Keratinocyte (primary cell): ENCODE measurements around the gene TMEM50B. TPM values are rescaled to one million over a fixed set of nuclear protein-coding genes. Genes with fewer than 3 reads are reported as not detected.
"Not testable (repeated sequence)": the region's sequence is repeated elsewhere in the genome, so short reads cannot be mapped to it uniquely, and the experiment has no call there.

Experiments
- DNase-seq: peaks from one replicate; pipeline ENCODE4 v3.0.0-alpha.2; 2011; ENCODE audit warnings: low read depth, missing footprints, low spot score
- FAIRE-seq: peaks from 2 replicates; lab custom pipeline; 2011; peaks lifted over from hg19 to GRCh38; lab: Jason Lieb, UNC
- H2AFZ ChIP-seq: 2 replicates; pipeline ENCODE4 v1.6.0; 2012; ENCODE audit warnings: low read length, control low read depth, inconsistent platforms; ENCODE audit not compliant: control insufficient read depth
- H3K27ac ChIP-seq: 2 replicates; pipeline ENCODE4 v1.5.1; 2011; ENCODE audit warnings: low read length; ENCODE audit not compliant: control insufficient read depth, insufficient read depth
- H3K27me3 ChIP-seq: 3 replicates; pipeline ENCODE4 v1.6.0; 2011; ENCODE audit warnings: low read length; ENCODE audit not compliant: control insufficient read depth, insufficient read depth; ENCODE audit errors: extremely low read depth
- H3K36me3 ChIP-seq, 2 experiments: 2 replicates in 1 of 2; 3 replicates in 1 of 2; pipeline ENCODE4 v1.5.1; 2011; ENCODE audit warnings: low read length in 2 of 2, mild to moderate bottlenecking in 1 of 2; ENCODE audit not compliant: control insufficient read depth in 2 of 2, insufficient read depth in 2 of 2; ENCODE audit errors: extremely low read depth in 1 of 2
- H3K4me1 ChIP-seq: 3 replicates; pipeline ENCODE4 v1.5.1; 2011; ENCODE audit warnings: low read length; ENCODE audit not compliant: control insufficient read depth, insufficient read depth; ENCODE audit errors: extremely low read depth
- H3K4me2 ChIP-seq: 3 replicates; pipeline ENCODE4 v1.6.0; 2011; ENCODE audit warnings: low read depth, low read length; ENCODE audit not compliant: control insufficient read depth, insufficient read depth; ENCODE audit errors: extremely low read depth
- H3K4me3 ChIP-seq, 3 experiments: fragments of 200-600 bp in 1 of 3; sonication (generic) in 1 of 3; 2 replicates in 2 of 3; 3 replicates in 1 of 3; pipeline ENCODE4 v1.5.1; 2011 to 2016; ENCODE audit warnings: low read length in 3 of 3, mild to moderate bottlenecking in 3 of 3, control low read depth in 2 of 3, inconsistent platforms in 1 of 3, low read depth in 1 of 3, mixed read lengths in 1 of 3, mixed run types in 1 of 3, moderate library complexity in 1 of 3; ENCODE audit not compliant: control insufficient read depth in 2 of 3, insufficient read depth in 2 of 3; ENCODE audit errors: extremely low read depth in 1 of 3
- H3K79me2 ChIP-seq: 2 replicates; pipeline ENCODE4 v1.6.0; 2012; ENCODE audit warnings: low read length; ENCODE audit not compliant: control insufficient read depth, insufficient read depth
- H3K9ac ChIP-seq: 3 replicates; pipeline ENCODE4 v1.6.0; 2011; ENCODE audit warnings: low read length; ENCODE audit not compliant: control insufficient read depth, insufficient read depth; ENCODE audit errors: extremely low read depth
- H3K9me1 ChIP-seq: 3 replicates; pipeline ENCODE4 v1.6.0; 2011; ENCODE audit warnings: low read length; ENCODE audit not compliant: control insufficient read depth, insufficient read depth; ENCODE audit errors: extremely low read depth
- H3K9me3 ChIP-seq: 2 replicates; pipeline ENCODE4 v1.5.1; 2012; ENCODE audit warnings: low read depth, low read length; ENCODE audit not compliant: control insufficient read depth
- H4K20me1 ChIP-seq: 3 replicates; pipeline ENCODE4 v1.6.0; 2011; ENCODE audit warnings: low read length; ENCODE audit not compliant: control insufficient read depth, insufficient read depth; ENCODE audit errors: extremely low read depth
- EZH2 ChIP-seq: IDR thresholded peaks from one replicate; pipeline ENCODE4 v1.6.1; 2012; ENCODE audit warnings: inconsistent platforms, mild to moderate bottlenecking, low read length, moderate library complexity
- dilution Hi-C: fragments of 300-500 bp; cut with MboI; formaldehyde crosslinking; loops from one replicate; pipeline ENCODE4 v1.7.0; 2020; ENCODE audit warnings: low sequenced_read_pairs; ENCODE audit not compliant: extremely low pct_ligation_motif_present
- polyA plus RNA-seq, 5 experiments: library from polyadenylated mRNA; depleted of rRNA in 3 of 5; stranded (reverse) in 3 of 5; stranded (forward) in 1 of 5; unstranded in 1 of 5; fragments of >200 nt; gene quantifications; 1 replicate in 1 of 5; 2 replicates in 3 of 5; 3 replicates in 1 of 5; pipeline versions ENCODE4 v1.2.1 to v1.2.3, GENCODE V29; 2011 to 2012; ENCODE audit warnings: missing spikeins in 2 of 5, low read depth in 1 of 5, low replicate concordance in 1 of 5
- TF ChIP-seq, protein P1 (sequence below), 3 experiments: IDR thresholded peaks in 1 of 3; conservative IDR thresholded peaks in 1 of 3; optimal IDR thresholded peaks in 1 of 3; 2 replicates in 2 of 3; 3 replicates in 1 of 3; pipeline versions ENCODE3 to v1.5.1; 2011; ENCODE audit warnings: low read length in 3 of 3, mild to moderate bottlenecking in 3 of 3, moderate library complexity in 2 of 3, control low read depth in 1 of 3, inconsistent platforms in 1 of 3; ENCODE audit not compliant: insufficient read depth in 2 of 3; ENCODE audit errors: extremely low read depth in 1 of 3

TMEM50B gene
- polyA plus RNA-seq, 1 donor (not counting 4 experiments of a cell fraction or from before 2014, with no cell fraction given), result 39.7 TPM

- no peak overlapping the region for H3K9ac ChIP-seq
- no peak for DNase-seq
- no peak for FAIRE-seq
- H4K20me1 ChIP-seq, result no peaks in the 10 kb centered on the region
- no peak overlapping the region for H2AFZ ChIP-seq
- H3K4me1 ChIP-seq, result no peaks in the 10 kb centered on the region
- H3K79me2 ChIP-seq, result no peaks in the 10 kb centered on the region
- H3K9me3 ChIP-seq, result no peaks in the 10 kb centered on the region
- no peaks in the 10 kb centered on the region for H3K27me3 ChIP-seq
- no peak for TF ChIP-seq EZH2
- H3K36me3 ChIP-seq, result peaks cover 21 to 33% of the 10 kb centered on the region in 2 experiments
- no peaks in the 10 kb centered on the region for H3K9me1 ChIP-seq
- H3K4me2 ChIP-seq, result no peak overlapping the region
- dilution Hi-C loops, result no loop called here
- H3K4me3 ChIP-seq, result no peak overlapping the region
- no peak overlapping the region for H3K27ac ChIP-seq
Measured at GRCh38 chr21:33511639-33512038, 31.9 kb upstream of the TMEM50B start.

DNA sequence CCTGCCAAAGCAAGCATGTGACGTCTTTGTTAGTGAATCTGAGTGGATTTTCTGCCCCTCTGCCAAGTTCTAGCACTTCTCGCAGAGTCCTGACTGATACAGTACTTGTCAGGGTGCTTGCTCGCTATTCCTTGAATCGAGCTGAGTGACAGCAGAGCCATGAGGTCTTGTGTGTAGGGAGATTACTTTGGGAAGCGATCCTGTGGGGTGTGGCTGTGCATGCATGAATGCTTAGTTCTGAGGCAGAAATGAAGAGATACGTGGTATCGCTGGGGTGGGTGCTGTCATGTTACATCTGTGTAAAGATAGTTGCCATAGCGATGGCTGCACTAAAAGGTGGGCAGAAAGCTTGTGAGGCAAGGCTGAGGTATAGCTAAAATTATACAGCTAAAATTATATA lies 31.1 kb upstream of the TMEM50B start:
- Histone ChIP-seq H3K4me2 (no peak overlapping the region), H3K9me1 (no peaks in the 10 kb centered on the region), H3K27me3 (no peaks in the 10 kb centered on the region), H3K27ac (no peak overlapping the region), H2AFZ (no peak overlapping the region), H3K4me3 (no peak overlapping the region), H3K4me1 (no peaks in the 10 kb centered on the region), H4K20me1 (no peaks in the 10 kb centered on the region), H3K36me3 (peaks cover 21 to 34% of the 10 kb centered on the region in 2 experiments), H3K79me2 (no peaks in the 10 kb centered on the region), H3K9ac (no peak overlapping the region), H3K9me3 (no peaks in the 10 kb centered on the region)
- no peak for DNase-seq
- FAIRE-seq, result no peak
- dilution Hi-C loops, result no loop called here
- TF ChIP-seq EZH2, result no peak
- TF ChIP-seq, protein P1, sequence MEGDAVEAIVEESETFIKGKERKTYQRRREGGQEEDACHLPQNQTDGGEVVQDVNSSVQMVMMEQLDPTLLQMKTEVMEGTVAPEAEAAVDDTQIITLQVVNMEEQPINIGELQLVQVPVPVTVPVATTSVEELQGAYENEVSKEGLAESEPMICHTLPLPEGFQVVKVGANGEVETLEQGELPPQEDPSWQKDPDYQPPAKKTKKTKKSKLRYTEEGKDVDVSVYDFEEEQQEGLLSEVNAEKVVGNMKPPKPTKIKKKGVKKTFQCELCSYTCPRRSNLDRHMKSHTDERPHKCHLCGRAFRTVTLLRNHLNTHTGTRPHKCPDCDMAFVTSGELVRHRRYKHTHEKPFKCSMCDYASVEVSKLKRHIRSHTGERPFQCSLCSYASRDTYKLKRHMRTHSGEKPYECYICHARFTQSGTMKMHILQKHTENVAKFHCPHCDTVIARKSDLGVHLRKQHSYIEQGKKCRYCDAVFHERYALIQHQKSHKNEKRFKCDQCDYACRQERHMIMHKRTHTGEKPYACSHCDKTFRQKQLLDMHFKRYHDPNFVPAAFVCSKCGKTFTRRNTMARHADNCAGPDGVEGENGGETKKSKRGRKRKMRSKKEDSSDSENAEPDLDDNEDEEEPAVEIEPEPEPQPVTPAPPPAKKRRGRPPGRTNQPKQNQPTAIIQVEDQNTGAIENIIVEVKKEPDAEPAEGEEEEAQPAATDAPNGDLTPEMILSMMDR (optimal IDR thresholded peaks at IDR 0.05 in 1 of 3, IDR thresholded peaks at IDR 0.05 in 1 of 3, conservative IDR thresholded peaks at IDR 0.05 in 1 of 3; ENCODE audit: extremely low read depth in 1 of 3, insufficient read depth in 2 of 3, low read length in 3 of 3), result no peak

- H3K9me3 ChIP-seq, H3K27me3 ChIP-seq, H3K4me3 ChIP-seq, FAIRE-seq, H3K79me2 ChIP-seq, H3K4me2 ChIP-seq, H3K4me1 ChIP-seq, DNase-seq, H2AFZ ChIP-seq, H3K27ac ChIP-seq, dilution Hi-C loops, H3K9me1 ChIP-seq, H3K9ac ChIP-seq, H4K20me1 ChIP-seq: not testable (repeated sequence)
- H3K36me3 ChIP-seq, result peaks cover 17 to 30% of the 10 kb centered on the region in 2 experiments
Measured at GRCh38 chr21:33507003-33507402, 27.2 kb upstream of the TMEM50B start.
